Kidney (tissue), 14 donors: ENCODE measurements around the gene SRI. TPM values are rescaled to one million over a fixed set of nuclear protein-coding genes. Genes with fewer than 3 reads are reported as not detected.
A peak's percentile ranks its signal among the peaks of the same experiment; 100 is the strongest.

Experiments
- DNase-seq, 5 donors: peaks; one replicate each; pipeline ENCODE4 v3.0.0-alpha.2; 2013 to 2020
- FAIRE-seq: peaks from 2 replicates; lab custom pipeline; 2012; peaks lifted over from hg19 to GRCh38; lab: Jason Lieb, UNC
- H3K27ac ChIP-seq, 2 donors: one replicate each; pipeline ENCODE4 v1.7.0; 2013; ENCODE audit warnings: low read depth in 2 of 2, low read length in 2 of 2, inconsistent platforms in 1 of 2
- H3K27me3 ChIP-seq: one replicate; pipeline ENCODE4 v1.7.1; 2013; ENCODE audit warnings: low read length, inconsistent platforms; ENCODE audit not compliant: control insufficient read depth, insufficient read depth
- H3K36me3 ChIP-seq, 3 donors: one replicate each; pipeline versions ENCODE4 v1.7.0 to v1.7.1; 2013; ENCODE audit warnings: low read length in 3 of 3, control low read depth in 1 of 3, inconsistent platforms in 1 of 3; ENCODE audit not compliant: insufficient read depth in 3 of 3, control insufficient read depth in 2 of 3
- H3K4me1 ChIP-seq, 3 donors: one replicate each; pipeline versions ENCODE4 v1.7.0 to v1.7.1; 2013; ENCODE audit warnings: low read length in 3 of 3, inconsistent platforms in 1 of 3, low read depth in 1 of 3; ENCODE audit not compliant: control insufficient read depth in 2 of 3, insufficient read depth in 2 of 3
- H3K4me3 ChIP-seq, 3 donors: one replicate each; pipeline versions ENCODE4 v1.7.0 to v1.8.1; 2013; ENCODE audit warnings: low read length in 3 of 3, control low read depth in 1 of 3, inconsistent platforms in 1 of 3
- H3K9ac ChIP-seq, 3 donors: one replicate each; pipeline versions ENCODE4 v1.7.0 to v1.7.1; 2013; ENCODE audit warnings: low read length in 3 of 3, control low read depth in 1 of 3, inconsistent platforms in 1 of 3
- H3K9me3 ChIP-seq, 3 donors: one replicate each; pipeline versions ENCODE4 v1.7.0 to v1.7.1; 2013; ENCODE audit warnings: low read length in 3 of 3, control low read depth in 1 of 3, inconsistent platforms in 1 of 3; ENCODE audit not compliant: control insufficient read depth in 2 of 3, insufficient read depth in 1 of 3
- intact Hi-C: fragments of 100-400 bp; cut with DNase I; formaldehyde crosslinking; loops from one replicate; pipeline ENCODE4 v1.11.1; 2022
- polyA plus RNA-seq: library from polyadenylated mRNA; stranded (reverse); fragments of 350-450 nt; fragmentation: Illumina TruSeq; extraction: RNeasy Lipid Tissue Mini Kit (QIAGEN cat#74804); gene quantifications from one replicate; pipeline ENCODE4 v1.2.3, GENCODE V29; 2014; ENCODE audit warnings: low read depth, low replicate concordance; ENCODE audit not compliant: insufficient read depth
- total RNA-seq: library from RNA; stranded (reverse); fragmentation: NEBNext Ultra II Directional; extraction: Animal tissue kit (Norgen Biotek cat#: 25700); gene quantifications from one replicate; pipeline ENCODE4 v1.2.1, GENCODE V29; 2021
- TF ChIP-seq, protein P1 (sequence below): IDR thresholded peaks from 3 replicates; pipeline ENCODE4 v1.5.1; 2012; ENCODE audit warnings: mild to moderate bottlenecking, moderate library complexity, borderline replicate concordance; ENCODE audit not compliant: insufficient read depth; ENCODE audit errors: extremely low read depth
- donor health status: control.
- donor health status: control.
- donor health status: control.
- donor health status: control.
- donor health status: control.
- donor health status: DM: yes; HTN: yes; CAD: no.
- donor health status: Normal renal cell carcinoma (clear cell type).

Gene SRI
- total and polyA plus RNA-seq, 2 donors from 2014 or later = 141 to 148 TPM

- FAIRE-seq = no peak
- TF ChIP-seq, protein P1, sequence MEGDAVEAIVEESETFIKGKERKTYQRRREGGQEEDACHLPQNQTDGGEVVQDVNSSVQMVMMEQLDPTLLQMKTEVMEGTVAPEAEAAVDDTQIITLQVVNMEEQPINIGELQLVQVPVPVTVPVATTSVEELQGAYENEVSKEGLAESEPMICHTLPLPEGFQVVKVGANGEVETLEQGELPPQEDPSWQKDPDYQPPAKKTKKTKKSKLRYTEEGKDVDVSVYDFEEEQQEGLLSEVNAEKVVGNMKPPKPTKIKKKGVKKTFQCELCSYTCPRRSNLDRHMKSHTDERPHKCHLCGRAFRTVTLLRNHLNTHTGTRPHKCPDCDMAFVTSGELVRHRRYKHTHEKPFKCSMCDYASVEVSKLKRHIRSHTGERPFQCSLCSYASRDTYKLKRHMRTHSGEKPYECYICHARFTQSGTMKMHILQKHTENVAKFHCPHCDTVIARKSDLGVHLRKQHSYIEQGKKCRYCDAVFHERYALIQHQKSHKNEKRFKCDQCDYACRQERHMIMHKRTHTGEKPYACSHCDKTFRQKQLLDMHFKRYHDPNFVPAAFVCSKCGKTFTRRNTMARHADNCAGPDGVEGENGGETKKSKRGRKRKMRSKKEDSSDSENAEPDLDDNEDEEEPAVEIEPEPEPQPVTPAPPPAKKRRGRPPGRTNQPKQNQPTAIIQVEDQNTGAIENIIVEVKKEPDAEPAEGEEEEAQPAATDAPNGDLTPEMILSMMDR = no peak
- peaks cover 3 to 17% (median 14%) of the 10 kb centered on the region in 3 donors for H3K36me3 ChIP-seq
These were observed 17.6 kb downstream of the SRI start for GRCh38 chr7:88202278-88202677.

DNA sequence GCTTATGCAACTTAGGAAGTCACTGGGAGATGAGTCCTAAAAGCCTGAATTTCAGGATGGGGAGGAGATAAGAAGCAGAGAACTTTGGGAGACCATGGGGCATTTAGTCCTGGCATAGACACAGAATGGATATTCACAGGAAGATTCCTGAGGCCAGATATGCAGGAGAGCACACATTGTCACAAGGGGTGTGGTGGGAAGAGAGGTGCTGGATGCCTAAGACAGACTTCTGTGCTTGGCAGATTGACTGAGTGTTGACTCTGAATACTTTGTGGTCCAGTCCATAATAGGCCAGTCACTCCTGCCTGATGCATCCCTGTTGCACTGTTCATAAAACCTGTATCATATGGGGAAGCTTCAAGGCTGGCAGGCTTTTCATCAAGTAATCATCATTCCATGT is 18.5 kb downstream of the SRI start:
- intact Hi-C loops = no loop called here
- H3K4me1 ChIP-seq = no peaks in the 10 kb centered on the region
- TF ChIP-seq, protein P1 = no peak
- peaks cover 0 to 10% (median 8%) of the 10 kb centered on the region in 3 donors for H3K36me3 ChIP-seq
- DNase-seq = no peak
- no peak for FAIRE-seq
- H3K27ac ChIP-seq = no peak overlapping the region
- no peak overlapping the region for H3K9ac ChIP-seq
- H3K4me3 ChIP-seq = no peak overlapping the region
- H3K27me3 ChIP-seq = no peaks in the 10 kb centered on the region
- no peaks in the 10 kb centered on the region for H3K9me3 ChIP-seq

More at GRCh38 chr7:88202278-88202677, 17.6 kb downstream of the SRI start:
- Histone ChIP-seq H3K9me3 (no peaks in the 10 kb centered on the region), H3K27me3 (no peaks in the 10 kb centered on the region), H3K4me3 (no peak overlapping the region), H3K4me1 (no peaks in the 10 kb centered on the region), H3K9ac (no peak overlapping the region), H3K27ac (no peak overlapping the region)
- intact Hi-C loops = no loop called here
- DNase-seq = no peak

DNA sequence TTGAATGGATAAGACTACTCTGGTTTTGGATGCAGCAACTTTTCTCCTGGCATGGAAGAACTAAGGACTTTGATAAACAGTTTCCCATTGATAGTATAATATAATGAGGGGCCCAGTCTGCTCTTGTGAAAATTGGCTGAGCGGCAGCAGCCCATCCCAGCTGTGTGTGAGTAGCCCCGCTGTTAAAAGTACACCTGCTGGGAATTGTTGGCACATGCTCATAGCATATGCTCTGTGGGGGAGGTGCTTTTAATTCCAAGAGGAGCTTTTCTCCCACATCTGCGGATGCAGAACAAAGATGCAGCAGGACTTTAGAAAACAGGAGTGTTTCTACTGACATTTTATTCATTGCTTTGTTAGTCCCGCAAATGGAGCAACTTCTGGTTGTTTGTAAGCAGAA is 19.0 kb downstream of the SRI start:
- DNase-seq = peak in 2 of 5 donors; percentile 12 to 17
- H3K4me1 ChIP-seq = no peaks in the 10 kb centered on the region
- no peak overlapping the region for H3K27ac ChIP-seq
- no peaks in the 10 kb centered on the region for H3K9me3 ChIP-seq
- no peak overlapping the region for H3K4me3 ChIP-seq
- no peaks in the 10 kb centered on the region for H3K27me3 ChIP-seq
- no peak for FAIRE-seq
- H3K9ac ChIP-seq = no peak overlapping the region
- intact Hi-C loops = no loop called here
- TF ChIP-seq, protein P1 = no peak
- peaks cover 0 to 10% (median 8%) of the 10 kb centered on the region in 3 donors for H3K36me3 ChIP-seq

DNA sequence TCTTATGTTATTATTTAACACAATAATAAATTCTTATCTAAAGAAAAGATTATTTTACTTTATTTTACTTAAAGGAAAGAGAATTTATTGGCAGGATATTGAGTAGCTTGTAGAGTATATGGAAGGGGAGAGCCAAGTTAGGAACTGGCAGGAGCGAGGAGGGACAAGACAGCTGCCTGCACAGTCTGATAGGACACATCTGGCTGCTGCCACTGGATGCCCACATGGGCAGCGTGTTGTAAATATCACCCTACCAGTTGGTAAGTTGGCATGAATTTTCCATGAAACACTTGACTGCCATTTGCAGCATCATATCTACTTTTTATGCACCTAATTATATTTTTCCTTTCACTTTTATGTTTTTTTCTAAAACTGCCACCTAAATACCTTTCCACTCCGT is 19.6 kb downstream of the SRI start:
- no peaks in the 10 kb centered on the region for H3K27me3 ChIP-seq
- intact Hi-C loops = no loop called here
- H3K4me1 ChIP-seq = no peaks in the 10 kb centered on the region
- no peak for DNase-seq
- H3K9me3 ChIP-seq = no peaks in the 10 kb centered on the region
- no peak for FAIRE-seq
- TF ChIP-seq, protein P1 = no peak
- no peak overlapping the region for H3K4me3 ChIP-seq
- H3K36me3 ChIP-seq = peaks cover 0 to 8% (median 7%) of the 10 kb centered on the region in 3 donors
- H3K9ac ChIP-seq = no peak overlapping the region
- H3K27ac ChIP-seq = no peak overlapping the region
